ENCODE measurements around the gene MCM8.
"Not testable (repeated sequence)": the region's sequence is repeated elsewhere in the genome, so short reads cannot be mapped to it uniquely, and the experiment has no call there.

The MCM8 gene

DNA sequence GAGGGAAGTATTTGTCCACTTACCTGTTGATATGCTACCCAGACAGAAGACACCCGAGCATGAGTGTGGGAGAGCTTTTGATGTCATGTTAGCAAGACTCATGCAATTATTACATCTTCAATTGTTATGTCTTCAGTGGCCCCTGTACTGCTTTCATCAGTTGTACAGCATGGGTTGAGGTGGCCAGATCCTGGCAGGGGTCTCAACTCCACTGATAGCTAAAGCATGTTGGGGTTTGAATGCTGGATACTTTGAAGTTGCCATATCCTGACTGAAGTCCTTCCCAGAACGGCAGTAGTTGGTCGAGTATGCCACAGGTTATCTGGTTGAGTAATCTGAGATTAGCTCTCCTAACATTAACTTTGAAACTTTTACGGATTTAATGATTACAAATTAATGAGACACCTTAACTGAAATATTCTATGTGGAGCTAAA, 56.7 kb downstream of the MCM8 start:
- no peak for DNase-seq (ENCODE audit: low read depth)

DNA sequence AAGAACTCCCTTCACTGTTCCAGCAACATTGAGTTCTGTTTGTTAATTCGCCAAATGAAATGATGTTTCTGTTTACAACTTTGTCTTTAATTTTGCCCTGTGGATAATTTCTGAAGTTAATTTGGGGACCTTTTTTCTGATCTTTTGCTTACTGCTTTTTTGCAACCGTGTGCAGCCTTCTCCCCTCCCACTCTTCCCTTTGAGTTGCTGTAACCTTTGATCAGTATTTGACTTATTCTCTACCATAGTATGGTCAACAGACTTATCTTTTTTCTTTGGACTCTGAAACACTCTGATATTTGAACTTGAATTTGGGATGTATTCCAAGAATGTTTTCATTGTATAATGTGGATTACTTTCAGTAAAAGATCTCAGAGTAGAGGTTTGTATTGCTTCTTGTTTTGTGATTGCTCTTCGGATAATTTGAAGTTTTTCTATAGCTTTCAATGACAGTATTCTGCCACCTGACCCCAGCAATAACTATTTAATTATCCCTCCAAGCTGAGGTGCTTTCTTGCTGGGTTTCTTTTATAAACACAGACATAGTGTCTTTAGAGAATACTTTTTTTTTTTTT, 57.2 kb downstream of the MCM8 start:
- DNase-seq (ENCODE audit: low read depth) = no peak

DNA sequence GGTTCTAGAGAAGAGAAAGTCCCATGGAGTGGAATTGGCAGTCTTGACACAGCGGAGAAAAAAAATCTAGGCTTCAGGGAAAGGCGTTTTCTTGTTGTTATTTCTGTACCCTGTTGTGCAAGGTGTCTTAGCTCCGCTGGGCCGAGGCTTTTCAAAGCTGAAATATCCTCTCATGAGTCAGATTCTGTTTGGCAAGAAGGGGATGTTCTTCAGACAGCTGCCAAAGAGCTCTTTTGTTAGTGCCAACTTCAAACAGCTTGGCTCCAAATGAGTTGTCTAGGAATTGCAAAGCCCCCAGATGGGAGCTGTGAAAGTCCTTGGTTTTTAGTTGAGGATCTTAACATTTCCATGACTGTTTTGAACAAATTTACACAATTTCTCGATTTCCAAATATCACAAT, 57.8 kb downstream of the MCM8 start:
- peak; percentile 87 for DNase-seq (ENCODE audit: low read depth)

GRCh38 chr20:6012179-6012578, 61.7 kb downstream of the MCM8 start:
- no peak for DNase-seq (ENCODE audit: low read depth)

DNA sequence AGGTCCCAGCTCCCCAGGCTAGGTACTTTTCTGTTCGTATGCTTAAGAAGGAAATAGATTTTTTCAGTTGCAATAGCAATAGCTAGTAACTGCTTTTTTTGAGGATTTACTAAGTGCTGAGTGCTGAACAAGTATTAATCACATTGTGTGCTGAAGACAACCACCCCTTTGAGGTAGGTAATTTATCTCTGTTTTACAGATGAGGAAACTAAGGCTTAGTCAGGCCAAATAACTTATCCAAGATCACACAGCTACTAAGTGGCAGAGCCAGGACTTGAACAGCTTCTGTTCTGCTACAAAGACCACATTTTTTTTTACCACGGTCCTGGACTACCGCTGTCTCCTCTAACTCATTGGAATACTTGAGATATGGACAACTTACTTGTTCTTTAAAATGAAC, 63.6 kb downstream of the MCM8 start:
- DNase-seq (ENCODE audit: low read depth) = no peak

DNA sequence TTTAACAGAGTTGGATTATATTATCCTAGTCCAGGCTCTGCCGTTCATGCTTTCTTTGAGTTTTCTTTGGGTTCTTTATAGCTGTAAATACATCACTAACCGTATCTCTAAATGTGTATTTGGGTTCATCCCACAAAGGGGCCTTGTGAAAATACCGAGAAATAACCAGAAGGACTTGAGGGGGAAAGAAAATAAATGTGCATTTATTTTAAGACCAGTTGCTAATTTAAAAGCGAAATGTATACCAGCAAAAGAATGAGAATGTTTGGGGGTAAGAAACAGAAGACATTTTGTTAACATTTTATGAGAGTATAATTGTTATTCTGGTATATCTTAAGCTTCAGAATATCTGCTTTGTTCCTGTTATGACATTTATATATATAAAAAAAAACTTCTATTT, 64.5 kb downstream of the MCM8 start:
- no peak for DNase-seq (ENCODE audit: low read depth)

DNA sequence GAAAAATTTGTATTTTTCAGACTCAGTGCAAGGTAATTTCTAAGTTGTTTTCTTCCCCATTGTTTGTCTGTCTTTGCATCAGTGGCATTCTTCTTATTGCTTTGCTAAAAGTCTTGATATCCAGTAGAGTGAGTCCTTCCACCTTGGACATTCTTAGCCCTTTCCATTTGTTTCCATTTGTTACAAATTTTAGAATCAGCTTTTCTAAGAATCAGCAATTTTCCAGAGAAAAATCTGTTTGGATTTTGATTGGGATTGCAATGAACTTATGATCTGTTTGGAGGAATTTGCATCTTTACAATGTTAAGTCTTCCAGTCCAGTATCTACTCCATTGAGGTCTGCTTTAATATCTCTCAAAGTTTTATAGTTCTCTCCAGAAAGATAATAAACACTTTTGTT, 67.0 kb downstream of the MCM8 start:
- no peak for DNase-seq (ENCODE audit: low read depth)

DNA sequence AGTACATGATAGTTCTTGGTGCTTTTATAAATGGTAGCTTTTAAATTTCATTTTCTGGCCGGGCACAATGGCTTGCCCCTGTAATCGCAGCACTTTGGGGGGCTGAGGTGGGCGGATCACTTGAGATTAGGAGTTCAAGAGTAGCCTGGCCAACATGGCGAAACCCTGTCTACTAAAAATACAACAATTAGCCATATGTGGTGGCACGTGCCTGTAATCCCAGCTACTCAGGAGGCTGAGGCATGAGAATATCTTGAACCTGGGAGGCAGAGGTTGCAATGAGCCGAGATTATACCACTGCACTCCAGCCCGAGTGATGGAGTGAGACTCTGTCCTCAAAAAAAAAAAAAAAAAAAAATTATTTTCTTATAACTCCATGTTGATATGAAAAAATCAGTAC, 67.4 kb downstream of the MCM8 start:
- no peak for DNase-seq (ENCODE audit: low read depth)

DNA sequence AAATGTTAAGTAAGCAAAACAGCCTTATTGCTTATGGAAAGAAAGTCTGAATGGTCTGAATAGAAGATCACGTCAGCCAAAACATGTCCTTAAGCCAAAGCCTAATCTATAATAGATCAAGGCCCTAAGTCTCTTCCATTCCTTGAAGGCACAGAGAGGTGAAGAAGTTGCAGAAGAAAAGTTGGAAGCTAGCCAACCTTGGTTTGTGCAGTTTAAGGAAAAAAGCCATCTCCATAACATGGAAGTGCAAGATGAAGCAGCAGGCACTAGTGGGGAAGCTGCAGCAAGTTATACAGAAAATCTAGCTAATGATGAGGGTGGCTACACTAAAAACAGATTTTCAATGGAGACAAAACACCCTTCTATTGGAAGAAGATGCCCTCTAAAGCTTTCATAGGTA, 74.3 kb downstream of the MCM8 start:
- no peak for DNase-seq (ENCODE audit: low read depth)

DNA sequence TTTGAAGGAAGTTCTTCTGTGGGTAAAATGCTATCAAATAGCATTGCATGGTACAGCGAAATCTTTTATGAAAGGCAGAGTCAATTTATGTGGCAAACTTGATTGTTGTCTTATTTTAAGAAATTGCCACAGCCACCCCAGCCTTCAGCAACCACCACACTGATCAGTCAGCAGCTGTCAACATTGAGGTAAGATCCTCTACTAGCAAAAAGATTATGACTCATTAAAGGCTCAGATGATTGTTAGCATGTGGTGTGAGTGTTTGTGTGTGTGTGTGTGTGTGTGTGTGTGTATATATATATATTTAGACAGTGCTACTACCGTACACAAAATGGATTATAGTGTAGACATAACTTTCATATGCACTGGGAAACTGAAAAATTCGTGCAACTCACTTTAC, 75.6 kb downstream of the MCM8 start:
- DNase-seq (ENCODE audit: low read depth) = no peak

DNA sequence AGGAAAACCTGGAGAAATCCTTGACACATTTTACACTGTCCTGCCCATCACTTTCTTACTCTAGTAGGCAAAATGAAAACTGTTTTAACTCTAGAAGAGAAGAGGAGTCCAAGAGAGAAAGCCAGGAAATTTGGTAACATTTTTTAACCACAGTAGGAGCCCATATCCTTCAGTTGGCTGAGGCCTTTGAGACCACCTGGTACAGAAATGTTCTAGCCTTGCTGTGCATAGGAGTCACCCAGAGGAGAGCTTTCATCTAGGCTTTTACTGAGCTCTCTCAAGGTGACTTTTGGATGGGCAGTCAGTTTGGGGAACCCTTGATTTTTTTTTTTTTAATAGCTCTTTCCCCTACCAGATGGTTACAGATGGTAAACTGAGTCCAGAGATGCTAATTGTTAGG, 78.4 kb downstream of the MCM8 start:
- DNase-seq (ENCODE audit: low read depth) = no peak

DNA sequence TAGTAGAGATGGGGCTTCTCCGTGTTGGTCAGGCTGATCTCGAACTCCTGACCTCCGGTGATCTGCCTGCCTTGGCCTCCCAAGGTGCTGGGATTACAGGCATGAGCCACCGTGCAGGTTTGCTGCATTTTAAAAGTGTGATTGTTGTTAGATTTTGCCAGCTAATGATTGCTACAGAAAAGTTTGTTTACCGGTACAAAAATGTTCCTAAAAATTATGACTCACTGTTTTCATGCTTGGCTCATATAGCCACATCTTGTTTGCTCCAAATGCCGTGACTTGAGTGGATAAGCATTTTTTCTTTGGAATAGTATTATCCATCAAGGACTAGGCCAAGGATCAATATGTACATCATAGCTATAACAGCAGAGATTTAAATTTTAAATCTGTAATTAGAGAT, 79.1 kb downstream of the MCM8 start:
- no peak for DNase-seq (ENCODE audit: low read depth)

- no peak for DNase-seq (ENCODE audit: low read depth)
These were observed 80.1 kb downstream of the MCM8 start for GRCh38 chr20:6030453-6031080.

DNA sequence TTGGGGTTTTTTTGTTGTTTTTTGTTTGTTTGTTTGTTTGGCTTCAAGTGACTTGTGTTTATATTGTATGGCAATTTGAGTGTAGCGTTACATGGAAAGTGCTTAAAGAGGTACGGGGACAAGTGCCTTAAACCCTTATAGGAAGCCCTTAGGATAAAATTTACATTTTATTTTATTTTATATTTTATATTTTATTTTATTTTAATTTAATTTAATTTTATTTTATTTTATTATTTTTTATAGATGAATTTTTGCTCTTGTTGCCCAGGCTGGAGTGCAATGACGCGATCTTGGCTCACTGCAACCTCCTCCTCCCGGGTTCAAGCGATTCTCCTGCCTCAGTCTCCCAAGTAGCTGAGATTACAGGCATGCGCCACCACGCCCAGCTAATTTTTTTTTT, 82.5 kb downstream of the MCM8 start:
- not testable (repeated sequence) for DNase-seq (ENCODE audit: low read depth)

- DNase-seq (ENCODE audit: low read depth) = no peak
These were observed 83.9 kb downstream of the MCM8 start for GRCh38 chr20:6034134-6034969.

GRCh38 chr20:6036213-6036612, 85.8 kb downstream of the MCM8 start:
- DNase-seq (ENCODE audit: low read depth) = no peak

GRCh38 chr20:6037082-6037481, 86.6 kb downstream of the MCM8 start:
- no peak for DNase-seq (ENCODE audit: low read depth)

DNA sequence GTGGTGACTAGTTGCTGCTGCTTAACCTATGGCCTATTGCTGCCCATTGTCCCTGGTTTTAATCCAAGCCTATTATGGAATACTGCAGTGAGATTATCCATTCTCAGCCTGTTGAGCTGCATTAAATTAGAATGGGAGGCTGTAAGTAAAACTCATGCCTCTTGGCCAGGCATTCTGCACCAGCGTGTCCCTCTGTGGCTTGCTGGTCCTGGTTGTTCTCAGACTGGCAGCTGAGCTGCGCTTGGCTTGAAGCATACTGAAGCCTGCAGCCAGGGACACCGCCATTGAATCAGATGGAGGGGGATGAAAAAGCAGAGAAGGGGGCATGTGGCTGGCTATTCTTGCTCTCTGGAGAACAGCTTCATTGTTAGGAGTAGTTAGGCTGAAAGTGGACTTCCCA, 87.8 kb downstream of the MCM8 start:
- no peak for DNase-seq (ENCODE audit: low read depth)

DNA sequence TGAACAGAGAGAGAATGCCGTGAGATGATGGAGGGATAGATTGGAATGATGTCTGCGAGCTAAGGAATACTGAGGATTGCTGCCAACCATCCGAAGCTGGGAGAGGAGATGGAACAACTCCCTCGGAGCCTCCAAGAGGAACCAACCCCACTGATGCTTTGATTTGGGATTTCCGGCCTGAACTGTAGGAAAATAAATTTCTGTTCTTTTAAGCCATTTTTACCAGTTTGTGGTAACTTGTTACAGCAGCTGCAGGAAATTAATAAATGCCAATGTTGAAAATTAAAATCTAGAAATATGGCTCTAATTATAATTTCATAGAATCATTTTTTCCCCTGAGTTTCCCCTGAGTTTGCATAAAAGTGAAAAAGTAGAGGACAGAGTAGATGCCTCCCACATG, 89.3 kb downstream of the MCM8 start:
- no peak for DNase-seq (ENCODE audit: low read depth)

DNA sequence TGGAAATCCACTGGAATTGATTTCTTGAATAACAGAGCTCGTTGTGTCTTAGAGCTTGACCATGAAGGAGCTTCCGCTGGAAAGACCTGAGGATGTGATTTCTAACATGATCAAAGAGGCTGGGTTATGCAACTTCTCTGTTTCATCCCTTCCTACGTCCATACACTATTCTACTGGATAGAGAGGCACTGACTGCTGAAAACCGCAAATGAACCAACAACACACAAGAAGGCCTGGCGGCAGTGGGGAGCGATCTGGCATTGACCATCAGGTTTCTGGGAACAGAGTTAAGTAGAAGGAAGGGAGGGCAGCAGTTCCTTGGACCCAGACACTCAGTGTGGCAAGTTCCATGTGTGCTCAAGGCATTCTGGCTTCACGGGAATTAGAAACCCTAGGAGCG, 90.1 kb downstream of the MCM8 start:
- DNase-seq (ENCODE audit: low read depth) = no peak

DNA sequence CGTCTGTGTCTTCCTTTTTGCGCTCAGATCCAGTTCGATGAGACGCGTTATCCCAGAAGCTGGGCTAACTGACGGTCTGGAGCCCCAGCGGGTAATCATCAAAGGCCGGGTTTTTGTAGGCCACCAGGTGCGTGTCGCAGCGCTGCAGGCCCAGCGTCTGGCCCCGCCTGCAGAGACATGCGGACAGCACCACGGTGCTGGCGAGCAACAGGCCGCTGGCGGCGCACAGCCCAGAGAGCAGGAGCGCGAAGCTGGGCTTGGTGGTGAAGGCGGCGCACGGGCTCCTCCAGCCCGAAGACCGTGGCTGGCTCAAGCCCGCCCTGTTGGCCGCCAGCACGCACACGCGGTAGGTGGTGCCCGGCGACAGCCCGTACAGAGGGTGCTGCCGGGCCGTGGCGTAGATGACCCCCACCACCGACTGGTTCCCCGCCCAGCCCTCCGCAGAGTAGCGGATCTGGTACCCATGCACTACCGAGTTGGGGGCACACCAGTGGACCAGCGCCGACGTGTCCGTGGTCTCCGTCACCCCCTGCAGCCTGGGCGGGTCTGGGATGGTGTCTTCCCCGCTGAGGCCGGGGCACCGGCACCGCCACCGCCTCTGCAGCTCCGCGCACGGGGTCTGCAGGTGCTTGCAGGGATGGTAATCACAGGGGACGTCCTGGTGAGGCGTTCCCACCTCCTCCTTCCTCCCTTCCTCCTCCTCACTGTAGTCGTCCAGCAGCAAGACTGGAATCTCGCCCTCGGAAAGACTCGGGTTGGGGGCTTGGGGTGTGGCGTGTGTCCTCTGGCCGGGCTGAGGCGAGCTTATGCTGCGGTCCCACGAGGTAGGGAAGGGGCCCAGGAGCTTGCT, 90.7 kb downstream of the MCM8 start:
- no peak for DNase-seq (ENCODE audit: low read depth)

- no peak for DNase-seq (ENCODE audit: low read depth)
These were observed 91.4 kb downstream of the MCM8 start for GRCh38 chr20:6041808-6042265.
